Measurements from ENCODE around the gene FBN1.
A peak's percentile ranks its signal among the peaks of the same experiment; 100 is the strongest.

The FBN1 gene

DNA sequence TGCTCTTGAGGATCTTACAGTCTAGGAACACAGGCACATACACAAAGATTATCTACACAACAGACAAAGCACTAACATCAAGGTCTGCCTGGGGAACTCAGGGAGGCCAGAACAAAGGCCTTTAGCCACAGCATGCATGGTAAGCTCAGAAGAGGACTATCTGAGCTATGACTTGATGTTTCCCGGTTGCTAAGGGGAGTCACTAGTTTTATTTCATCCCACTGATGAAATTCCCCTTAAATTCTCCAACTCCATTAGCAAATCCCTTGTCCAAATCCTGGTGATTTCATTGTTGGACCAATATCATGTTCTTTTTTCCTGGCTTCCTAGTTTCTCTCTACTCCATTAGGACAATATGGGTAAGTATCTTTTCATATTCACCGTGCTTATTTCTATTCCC, 23.3 kb downstream of the FBN1 start:
- DNase-seq (ENCODE audit: low read depth) = peak; percentile 45

DNA sequence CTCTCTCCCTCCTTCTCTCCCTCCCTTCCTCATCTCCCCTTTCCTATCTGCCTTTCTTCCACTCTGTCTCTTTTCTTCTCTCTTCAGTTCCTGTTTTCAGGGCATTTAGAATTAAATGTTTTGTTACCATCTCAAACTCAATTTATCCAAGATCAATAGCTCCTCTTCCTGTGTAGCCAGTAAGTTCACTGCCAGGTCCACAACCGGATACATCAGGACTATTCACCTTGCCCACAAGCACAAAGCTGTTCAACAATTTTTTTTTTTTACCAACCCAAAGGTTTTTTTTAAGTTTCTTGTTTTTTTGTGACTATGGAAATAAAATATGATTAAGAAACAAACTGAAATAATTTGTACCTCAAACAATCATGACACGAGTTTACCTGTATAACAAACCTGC, 26.1 kb downstream of the FBN1 start:
- no peak for DNase-seq (ENCODE audit: low read depth)

DNA sequence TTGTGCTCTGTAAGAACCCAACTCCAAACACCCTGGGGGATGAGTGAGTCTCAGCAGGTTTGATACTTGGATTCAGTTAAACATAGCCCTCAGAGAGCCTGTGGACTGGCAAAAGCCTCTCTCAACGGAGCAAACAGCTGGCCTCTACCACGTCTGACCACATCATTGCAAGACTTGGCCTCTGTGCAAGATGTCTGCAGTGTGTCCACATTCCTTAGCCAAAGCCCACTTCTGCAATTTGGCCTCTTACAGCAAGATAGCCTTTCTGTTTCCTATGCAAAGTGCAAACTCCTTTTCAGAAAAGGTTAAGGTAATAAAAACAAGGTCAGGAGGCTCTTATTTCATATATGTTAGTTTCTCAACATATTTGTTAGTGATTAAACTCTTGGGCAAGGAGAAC, 27.9 kb downstream of the FBN1 start:
- DNase-seq (ENCODE audit: low read depth) = peak; percentile 47

DNA sequence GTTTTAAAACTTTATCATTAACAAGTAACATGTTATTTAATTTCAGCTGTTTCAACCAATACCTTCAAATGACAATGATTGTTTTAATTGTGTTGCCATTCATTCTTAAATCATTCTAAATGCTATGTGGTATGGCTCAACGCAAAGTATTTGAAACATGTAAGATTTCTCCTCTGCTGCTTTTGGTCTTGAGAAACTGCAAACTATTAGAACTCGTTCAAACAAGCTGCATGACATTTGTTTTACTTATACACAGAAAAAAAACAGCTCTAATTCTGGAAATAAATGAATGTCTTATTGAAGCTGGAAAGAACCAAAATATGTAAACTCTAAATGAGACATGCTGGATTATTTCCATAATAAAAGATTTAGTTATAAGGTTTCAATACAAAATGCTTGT, 29.3 kb downstream of the FBN1 start:
- DNase-seq (ENCODE audit: low read depth) = no peak

DNA sequence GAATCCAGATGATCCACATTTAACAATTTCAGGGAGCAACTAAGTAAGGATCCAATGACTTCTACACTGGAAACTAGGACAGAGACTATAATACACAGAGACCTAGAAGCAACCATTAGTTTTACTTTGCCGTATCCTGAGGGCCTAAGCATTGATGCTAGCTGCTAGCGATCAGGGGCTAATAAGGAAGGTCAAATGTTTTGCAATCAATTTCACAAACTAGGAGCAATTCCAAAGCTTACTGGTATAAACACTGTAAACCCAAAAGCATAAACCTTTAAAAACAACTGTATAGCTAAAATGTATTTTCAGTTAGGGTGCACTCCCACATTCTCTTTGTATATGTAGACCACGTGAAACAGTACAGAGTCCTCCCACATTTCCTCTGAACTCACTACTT, 31.5 kb downstream of the FBN1 start:
- DNase-seq (ENCODE audit: low read depth) = no peak

DNA sequence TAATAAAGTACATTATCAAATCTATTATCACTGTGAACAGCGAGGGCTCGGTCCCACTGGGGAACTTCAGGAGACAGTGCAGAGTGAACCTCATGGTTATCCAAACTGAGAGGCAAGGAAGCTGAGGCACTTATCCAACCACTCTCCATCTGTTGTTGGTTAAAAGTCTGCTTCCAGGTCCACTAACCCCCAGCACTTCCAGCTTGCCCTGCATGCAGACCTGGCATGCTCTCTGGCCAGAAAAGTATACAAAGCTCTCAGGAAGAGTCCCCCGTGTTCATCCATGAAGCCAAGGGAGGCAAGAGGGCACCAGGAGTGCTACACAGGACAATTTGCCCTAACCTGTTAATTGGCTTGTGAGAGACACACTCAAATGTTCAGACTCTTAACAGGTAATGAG, 36.0 kb downstream of the FBN1 start:
- DNase-seq (ENCODE audit: low read depth) = no peak

DNA sequence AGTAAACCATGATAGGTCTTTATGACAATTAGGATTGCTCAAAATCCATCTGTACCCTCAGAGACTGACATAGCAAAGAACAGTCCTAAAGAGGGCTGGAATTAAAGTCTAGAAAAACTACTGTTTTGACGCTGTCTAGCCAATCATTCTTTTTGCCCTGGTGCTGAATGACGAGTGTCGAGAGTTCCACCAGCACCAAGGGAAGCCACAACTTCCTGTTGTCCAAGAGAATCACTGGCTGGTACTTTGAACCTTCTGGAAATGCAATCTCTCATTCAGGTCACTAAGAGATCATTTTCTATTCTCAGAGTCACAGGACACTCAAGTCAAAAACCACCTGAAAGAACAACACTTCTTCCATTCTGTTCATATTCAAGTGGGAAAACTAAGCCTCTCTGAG, 37.7 kb downstream of the FBN1 start:
- DNase-seq (ENCODE audit: low read depth) = no peak

DNA sequence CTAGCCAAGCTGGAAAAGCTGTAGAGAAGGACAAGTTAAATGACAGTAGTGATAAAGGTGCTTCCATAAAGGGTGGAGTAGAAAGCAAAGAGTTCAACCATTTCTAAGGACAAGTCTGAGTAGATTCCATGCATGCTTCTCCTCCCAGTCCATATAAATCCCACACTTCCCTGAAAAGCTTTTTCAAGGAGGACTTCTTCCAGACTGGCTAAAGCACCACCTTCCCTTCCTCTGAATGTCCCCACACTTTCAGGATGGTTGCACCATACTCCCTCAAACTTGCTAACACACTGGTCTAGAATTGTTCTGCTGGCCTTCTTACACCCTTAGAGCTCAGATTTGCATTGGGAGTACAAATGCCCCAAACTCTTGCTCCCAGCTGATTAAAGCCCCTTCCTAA, 40.9 kb downstream of the FBN1 start:
- DNase-seq (ENCODE audit: low read depth) = no peak

DNA sequence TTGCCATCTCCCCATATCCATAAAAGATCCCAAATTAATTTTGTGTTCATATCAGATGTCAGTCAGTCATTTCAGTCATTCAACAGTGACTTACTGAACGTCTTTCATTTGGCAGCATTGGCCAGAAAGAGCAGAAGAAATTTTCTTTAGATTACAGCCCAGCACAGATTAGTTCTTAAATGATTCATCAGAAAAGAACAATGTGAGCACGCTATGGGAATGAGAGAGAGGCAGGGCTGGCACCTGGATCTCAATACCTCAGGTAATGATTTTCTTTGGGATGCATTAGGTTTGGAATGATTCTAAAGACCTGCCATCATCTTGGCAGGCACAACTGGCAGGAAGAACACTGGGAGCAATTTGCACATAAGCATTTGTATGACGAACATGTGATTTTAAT, 41.6 kb downstream of the FBN1 start:
- DNase-seq (ENCODE audit: low read depth) = no peak

DNA sequence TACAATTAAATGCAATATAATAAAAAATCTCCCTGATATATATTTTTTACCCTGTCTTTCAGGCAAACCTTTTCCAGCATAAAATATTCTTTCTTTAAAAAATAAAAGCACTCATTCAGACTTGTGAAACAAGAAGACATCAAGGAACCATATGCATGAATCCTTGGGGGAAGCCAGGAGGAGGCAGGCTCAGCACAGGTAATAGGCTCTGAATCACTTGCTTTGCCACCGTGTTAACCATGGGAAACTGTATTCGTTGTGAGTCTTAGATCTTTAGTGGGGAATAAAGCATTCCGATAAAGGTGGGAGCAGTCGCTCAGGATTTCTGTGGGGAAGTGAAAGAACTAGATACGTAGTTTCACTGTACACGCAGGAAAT, 42.4 kb downstream of the FBN1 start:
- DNase-seq (ENCODE audit: low read depth) = no peak

DNA sequence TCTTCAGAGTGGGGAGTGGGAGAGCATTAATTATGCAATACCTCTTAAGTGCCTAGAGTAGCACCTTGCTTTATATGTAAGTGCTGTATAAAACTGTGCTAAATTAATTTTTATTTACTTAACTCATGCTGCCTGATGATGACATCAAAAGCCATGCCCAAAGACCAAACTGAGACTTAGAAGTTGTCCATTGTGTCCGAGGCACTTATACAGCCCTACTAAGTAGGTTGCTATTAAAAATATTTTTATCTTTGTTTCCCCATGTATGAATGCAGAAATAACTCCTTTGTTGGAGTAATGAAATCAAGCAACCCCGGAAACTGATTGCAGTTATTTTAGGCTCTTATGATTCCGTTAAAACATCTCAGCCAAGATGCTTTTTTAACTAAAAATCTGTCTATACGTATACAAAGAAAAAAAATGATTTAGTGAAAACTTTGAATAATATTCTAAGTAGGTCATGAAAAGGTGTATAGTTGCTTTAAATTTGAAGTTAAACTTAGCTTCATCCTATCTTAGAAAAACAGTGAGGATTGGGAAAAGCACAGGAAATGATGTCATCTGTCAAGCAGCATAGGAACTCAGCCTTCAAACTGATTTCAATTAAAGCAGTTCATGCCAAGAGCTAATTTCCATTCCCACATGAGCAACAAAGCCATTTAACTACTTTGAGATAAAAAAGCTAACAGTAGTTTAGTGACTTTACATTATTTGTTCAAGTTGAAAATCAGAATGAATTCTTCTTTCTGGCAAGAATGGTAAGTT, 43.0 kb downstream of the FBN1 start:
- DNase-seq (ENCODE audit: low read depth) = peak; percentile 33

DNA sequence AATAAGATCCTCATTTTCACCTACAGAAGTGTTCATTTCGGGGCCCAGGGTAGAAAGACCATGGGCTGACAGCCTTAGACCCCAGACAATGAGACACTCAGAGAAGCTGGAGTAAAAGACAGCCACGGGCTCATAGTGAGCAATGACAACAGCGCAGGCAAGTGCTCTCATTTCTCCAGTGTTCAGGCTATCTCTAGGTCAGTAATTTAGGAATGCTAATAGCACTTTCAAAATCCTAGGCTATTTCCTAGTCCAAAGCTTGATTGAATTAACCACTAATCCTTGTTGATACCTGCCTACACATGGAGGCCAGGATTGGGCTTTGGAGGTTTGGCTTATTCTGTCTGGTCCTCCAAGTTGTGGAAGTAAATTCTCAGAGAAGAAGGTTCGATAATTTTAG, 44.4 kb downstream of the FBN1 start:
- no peak for DNase-seq (ENCODE audit: low read depth)

DNA sequence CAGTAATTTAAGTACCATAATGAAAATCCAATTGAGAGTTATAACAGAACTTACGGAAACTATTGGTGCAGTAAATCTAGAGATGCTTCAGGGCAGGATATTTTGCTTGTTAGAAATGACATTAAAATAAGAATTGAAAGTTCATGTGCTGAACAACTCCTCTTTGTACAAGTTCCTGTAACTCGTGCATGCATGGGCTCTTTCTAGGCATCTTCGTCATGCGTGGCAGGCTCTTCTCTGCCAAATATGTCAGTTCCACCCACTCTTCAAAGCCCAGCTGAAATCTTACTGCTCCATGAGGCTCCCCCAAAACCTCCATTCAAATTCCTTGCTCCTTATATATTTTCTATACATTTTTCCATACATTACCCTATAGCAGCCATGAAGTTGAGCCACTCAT, 48.7 kb downstream of the FBN1 start:
- DNase-seq (ENCODE audit: low read depth) = no peak

DNA sequence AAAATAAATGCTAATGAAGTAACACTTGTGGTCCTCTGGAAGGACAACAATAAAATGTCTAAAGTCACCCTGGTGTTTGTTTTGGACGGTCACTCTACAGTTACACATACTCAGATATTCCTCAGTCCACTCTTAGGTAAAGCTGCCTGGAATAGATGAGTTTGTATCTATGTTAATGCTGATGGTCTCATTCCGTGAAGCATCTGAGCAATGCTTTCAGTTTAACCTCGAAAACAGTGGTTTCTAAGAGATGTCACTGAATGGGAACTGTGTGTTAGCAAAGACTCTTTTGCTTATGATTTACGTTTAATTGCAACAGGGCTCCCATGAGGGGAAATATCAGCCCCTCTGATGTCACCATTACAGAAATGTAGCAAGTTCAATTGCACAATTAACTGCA, 49.1 kb downstream of the FBN1 start:
- DNase-seq (ENCODE audit: low read depth) = no peak

DNA sequence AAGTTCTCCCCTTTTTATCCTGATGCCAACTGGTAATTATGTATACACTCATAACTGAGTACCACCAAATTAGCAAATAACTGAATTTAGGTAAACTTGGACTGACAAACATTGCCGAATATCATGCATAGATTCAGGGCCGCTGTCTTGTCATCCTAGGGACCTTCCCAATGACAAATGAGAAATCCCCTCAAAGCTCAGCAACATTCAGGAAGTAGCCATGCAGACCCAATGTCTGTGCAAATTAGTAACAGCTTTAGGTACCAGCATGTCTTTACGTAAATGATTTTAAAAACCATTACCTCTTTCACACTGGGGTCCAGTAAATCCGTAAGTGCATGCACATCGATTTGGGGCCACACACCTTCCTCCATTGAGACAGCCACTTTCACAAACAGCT, 49.5 kb downstream of the FBN1 start:
- no peak for DNase-seq (ENCODE audit: low read depth)

DNA sequence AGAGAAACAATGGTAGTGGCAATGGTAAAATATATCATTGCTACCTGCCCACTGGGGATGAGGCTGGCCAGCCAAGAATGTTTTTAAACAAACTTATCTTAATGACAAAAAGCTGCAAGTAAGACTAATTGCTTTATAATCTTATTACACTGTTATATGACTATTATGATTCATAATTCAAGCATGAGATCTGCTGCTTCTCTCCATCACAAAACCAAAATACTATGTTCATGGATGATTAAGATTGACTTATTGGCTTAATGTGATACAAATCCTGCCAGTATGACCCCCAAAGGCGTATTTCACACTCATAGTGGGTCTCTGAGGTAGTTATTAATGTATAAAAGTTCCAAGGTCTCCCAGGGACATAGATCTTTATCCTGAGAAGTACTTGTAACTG, 52.6 kb downstream of the FBN1 start:
- no peak for DNase-seq (ENCODE audit: low read depth)

DNA sequence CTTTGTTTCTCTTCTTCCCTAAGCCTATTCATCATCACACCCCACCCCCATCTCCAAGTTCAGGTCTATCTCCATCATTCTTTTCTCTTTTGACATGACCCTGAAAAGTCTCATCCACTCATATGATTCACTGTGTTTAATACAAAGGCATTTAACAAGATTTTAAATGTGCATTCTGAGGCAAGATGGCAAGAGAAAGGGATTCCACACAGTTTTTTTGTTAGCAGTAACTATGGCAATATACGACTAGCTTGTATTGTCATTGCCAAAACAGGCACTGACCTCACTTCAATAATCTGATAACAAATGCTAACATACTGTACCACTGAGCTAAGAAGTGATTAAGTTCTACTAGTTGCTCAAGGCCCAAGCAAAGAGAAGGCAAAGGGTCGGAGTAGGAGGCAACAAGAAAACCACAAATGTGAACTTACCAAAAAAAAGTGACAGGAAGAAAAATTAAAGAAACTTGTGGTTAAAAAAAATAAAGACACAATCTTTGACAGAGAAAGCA, 53.2 kb downstream of the FBN1 start:
- peak; percentile 84 for DNase-seq (ENCODE audit: low read depth)

DNA sequence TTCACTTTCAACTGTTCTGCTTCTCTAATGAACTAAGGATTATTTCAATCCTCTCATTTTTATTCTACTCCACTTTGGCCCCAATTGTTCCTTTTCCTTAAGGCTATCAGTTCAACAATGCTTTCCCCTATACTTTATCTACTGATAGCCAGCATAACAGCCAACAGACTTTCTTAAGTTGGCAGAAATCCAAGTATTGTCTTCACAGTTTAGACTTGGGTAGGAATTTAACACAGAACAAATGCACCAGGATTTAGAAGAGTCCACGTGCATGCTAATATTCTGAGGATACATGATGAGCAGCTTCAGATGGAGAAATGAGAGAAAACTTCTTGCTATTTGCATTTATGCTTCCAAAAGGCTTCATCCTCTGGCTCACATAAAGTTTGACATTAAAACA, 54.8 kb downstream of the FBN1 start:
- DNase-seq (ENCODE audit: low read depth) = no peak

DNA sequence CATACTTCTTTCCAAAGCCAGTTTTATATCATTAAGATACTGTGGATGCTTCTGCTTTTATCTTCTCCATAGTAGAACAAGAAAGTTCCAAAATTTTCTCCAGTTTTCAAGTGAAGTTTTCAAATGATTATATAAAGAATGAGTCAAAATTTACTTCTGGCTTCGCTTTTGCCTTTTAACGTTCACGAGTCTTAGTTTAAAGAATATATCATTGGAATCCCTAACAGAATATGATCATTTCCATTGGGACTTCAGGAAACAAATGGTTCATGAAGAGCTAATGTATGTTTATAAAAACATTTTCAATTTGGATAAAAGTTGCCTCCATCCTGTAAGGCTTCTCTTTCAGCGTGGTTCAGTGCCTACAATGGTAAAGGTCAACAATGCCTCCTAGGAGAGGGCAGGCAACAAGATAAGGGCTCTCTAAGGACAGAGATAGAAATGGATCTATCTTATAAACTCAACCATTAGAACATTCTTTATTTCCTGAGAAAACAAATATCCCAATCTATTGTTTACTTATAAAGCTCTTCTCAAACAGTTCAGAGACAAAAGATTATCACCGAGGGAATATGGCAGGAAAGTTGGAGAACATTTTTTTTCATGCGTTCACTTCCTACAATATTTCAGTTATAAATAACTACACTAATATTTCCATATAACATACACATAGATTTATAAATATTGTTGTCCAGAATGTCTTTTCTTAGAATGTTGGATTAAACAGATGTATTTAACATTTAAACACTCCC, 60.5 kb downstream of the FBN1 start:
- DNase-seq (ENCODE audit: low read depth) = no peak

DNA sequence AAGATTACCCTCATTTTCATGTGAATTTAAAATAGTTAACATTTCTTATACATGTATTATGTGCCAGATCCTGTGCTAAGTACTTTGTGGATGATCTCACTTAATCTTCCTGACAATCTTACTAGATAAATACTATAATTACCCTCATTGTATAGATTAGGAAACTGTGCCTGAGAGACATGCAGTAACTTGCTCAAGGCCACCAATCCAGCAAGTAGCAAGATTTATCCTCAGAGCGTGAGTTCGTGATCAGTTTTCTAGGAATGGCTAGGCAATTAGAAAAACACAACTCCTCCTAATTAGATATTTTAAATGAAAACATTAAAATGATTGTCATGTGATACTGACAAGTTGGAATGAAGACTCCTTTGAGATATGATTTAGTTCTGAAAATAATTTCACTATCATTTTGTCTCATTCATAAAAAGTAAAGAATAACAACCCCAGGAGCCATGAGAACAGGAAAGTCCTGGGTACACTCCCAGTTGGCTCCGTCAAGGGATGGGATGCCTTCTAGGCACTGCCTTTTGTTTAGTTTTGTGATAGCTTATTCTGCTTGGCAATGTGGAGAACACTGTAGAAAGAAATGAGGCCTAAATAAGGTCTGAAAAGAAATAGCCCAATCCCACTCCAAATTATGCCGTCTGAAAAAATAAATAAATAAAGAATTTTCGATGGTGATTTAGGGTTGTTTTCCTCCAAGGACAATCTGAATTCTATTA, 61.3 kb downstream of the FBN1 start:
- DNase-seq (ENCODE audit: low read depth) = no peak

DNA sequence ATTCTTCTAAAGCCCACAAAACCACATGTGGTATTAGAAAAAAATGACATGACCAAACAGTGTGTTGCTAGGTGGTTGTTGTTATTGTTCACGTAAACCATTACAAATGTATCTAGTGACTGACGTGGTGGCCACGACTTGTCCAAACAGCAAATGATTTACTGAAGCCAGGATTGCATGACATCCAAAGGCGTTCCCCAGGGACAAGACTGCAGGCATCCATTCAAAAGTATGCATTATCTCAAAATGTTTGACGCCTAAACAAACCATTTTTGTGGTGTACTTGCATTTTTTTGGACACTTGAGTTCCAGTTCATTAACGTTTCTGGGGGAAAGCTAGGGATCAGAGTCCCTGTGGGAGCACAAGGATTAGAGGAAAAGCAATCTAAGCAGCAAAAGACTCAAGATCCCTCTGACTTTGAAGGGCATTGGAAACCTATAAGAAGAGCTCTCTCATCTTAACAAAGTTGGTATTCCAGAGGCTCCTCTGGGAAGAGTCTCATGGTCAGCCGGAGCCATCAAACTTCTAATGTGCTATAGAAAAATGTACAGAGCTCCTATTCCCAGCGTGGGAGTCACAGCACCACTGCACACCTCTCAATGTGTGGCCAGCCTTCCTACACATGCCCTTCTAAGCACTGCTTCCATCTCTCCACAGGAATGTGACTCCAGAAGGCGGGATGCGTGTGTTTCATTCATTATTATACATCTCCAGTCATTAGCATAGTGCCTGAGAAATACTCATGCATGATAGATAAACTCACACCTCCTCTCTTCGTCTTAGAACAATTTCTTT, 62.9 kb downstream of the FBN1 start:
- DNase-seq (ENCODE audit: low read depth) = peak; percentile 62

DNA sequence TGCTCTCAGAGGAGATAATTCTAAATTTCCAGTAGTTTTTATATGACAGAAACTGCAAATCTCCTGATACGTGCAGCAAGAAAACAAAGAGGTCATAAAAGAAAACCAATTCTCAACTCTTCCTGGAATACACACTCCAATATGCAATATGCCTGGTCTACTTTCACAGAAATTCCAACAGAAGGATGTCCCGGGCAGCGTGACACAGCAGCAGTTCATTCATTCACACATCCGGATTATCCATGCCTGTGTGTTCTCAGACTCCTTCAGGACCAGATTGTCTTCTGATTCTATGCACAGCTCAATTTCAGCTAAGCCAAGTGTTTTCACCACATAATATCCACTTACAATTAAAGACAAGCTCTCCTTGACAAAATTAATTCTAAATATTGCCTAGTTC, 64.3 kb downstream of the FBN1 start:
- DNase-seq (ENCODE audit: low read depth) = no peak
